Measurements from ENCODE around the gene ZNF185.

GRCh38 chrX:152923599-152923998 is 25.7 kb downstream of the ZNF185 start:
- TF ChIP-seq CTCF (IDR thresholded peaks at IDR 0.05) (no peak), ZFX (IDR thresholded peaks at IDR 0.05; ENCODE audit: borderline replicate concordance) (no peak)

Data from 22Rv1 (cell line).